Fibroblast of lung (primary cell): Measurements from ENCODE around the gene MLIP.

ENCODE experiments used
- CTCF ChIP-seq, 2 donors: IDR thresholded peaks in 1 of 2; conservative IDR thresholded peaks in 1 of 2; 1 replicate in 1 of 2; 2 replicates in 1 of 2; pipeline ENCODE4 v1.5.1; 2011 to 2012; ENCODE audit warnings: low read length in 2 of 2, control low read depth in 1 of 2, inconsistent platforms in 1 of 2, low read depth in 1 of 2, mild to moderate bottlenecking in 1 of 2
- EZH2 ChIP-seq: IDR thresholded peaks from 2 replicates; pipeline ENCODE4 v1.5.1; 2012; ENCODE audit warnings: low read length, control low read depth, mild to moderate bottlenecking; ENCODE audit errors: missing control alignments

DNA sequence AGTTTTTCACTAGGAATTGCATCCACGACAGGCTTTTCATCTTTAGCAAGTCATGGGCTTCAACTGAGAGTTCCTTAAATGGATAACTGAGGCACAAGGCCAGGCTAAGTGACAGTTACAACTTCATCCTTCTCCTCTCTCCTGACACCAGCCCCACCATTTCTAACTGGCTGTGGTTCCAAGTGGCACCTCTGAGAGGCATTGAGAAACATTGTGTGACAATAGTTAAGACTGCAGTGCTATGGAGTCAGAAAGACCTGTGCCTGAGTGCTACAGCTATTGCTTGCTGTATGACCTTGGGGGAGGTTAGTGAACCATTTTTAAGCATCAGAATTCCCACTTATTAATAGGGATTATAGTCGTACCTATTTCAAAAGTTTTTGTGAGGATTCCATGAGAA lies 26.2 kb upstream of the MLIP start:
- no peak for TF ChIP-seq CTCF (conservative IDR thresholded peaks at IDR 0.05 in 1 of 2, IDR thresholded peaks at IDR 0.05 in 1 of 2; ENCODE audit: low read depth in 1 of 2, low read length in 2 of 2)
- no peak for TF ChIP-seq EZH2
